SJCRH30 (cell line): ENCODE data around the gene SLFN12L. TPM values are rescaled to one million over a fixed set of nuclear protein-coding genes. Genes with fewer than 3 reads are reported as not detected.

Experiments
- DNase-seq, 2 experiments: peaks; one replicate each; pipeline ENCODE4 v3.0.0-alpha.2; 2015 to 2020
- H3K27ac ChIP-seq: fragments of 250-450 bp; sonication (Bioruptor Pico); 2 replicates; pipeline ENCODE4 v1.5.1; 2020; ENCODE audit warnings: mild to moderate bottlenecking, moderate library complexity
- H3K27me3 ChIP-seq: fragments of 250-450 bp; sonication (Bioruptor Pico); 2 replicates; pipeline ENCODE4 v1.5.1; 2020; ENCODE audit warnings: mild to moderate bottlenecking, moderate library complexity
- H3K36me3 ChIP-seq: fragments of 250-450 bp; sonication (Bioruptor Pico); 2 replicates; pipeline ENCODE4 v1.5.1; 2020; ENCODE audit warnings: mild to moderate bottlenecking, moderate library complexity
- H3K4me1 ChIP-seq: fragments of 250-450 bp; sonication (Bioruptor Pico); 2 replicates; pipeline ENCODE4 v1.5.1; 2020; ENCODE audit warnings: mild to moderate bottlenecking, moderate library complexity
- H3K4me3 ChIP-seq: fragments of 250-450 bp; sonication (Bioruptor Pico); 2 replicates; pipeline ENCODE4 v1.5.1; 2020; ENCODE audit warnings: mild to moderate bottlenecking, moderate library complexity
- H3K9me3 ChIP-seq: fragments of 250-450 bp; sonication (Bioruptor Pico); replicated peaks from 2 replicates; pipeline ENCODE4 v1.5.1; 2020; ENCODE audit warnings: mild to moderate bottlenecking, moderate library complexity
- total RNA-seq: library from RNA; depleted of rRNA; stranded (reverse); fragments of >200 nt; shearing (Covaris generic); gene quantifications from 2 replicates; pipeline ENCODE4 v1.2.3, GENCODE V29; 2014; rRNA removed

Gene SLFN12L
- total RNA-seq, 1 experiment from 2014 or later: not detected

DNA sequence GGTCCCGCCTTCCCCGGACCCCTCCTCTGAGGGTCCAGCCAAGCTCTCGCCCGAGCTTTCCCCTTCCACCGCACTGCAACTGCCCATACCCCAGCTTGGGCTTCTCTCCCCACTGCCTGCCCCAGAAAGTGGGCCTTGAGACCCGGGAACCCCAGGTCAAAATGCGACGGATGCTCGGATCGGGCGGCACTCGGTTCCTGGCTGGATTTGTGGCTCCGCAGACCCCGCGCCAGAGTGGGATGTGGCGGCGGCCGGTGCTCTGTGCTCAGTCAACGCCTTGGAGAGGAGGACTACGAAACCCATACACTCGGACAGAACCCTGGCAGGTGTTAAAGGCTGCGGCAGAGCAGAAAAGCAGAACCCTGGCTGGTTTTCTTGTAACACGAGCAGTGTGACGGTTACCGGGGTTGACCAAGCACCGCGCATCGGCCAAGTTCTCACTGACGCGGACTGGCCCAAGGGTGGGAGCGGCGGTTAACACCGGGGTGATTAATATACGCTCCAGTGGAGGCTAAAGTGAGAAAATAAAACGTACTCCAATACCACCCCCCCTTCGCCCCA, 88.0 kb downstream of the SLFN12L start:
- Histone ChIP-seq H3K36me3 (no peaks in the 10 kb centered on the region), H3K9me3 (no peaks in the 10 kb centered on the region), H3K27me3 (no peaks in the 10 kb centered on the region), H3K27ac (no peak overlapping the region), H3K4me1 (peaks cover 9% of the 10 kb centered on the region), H3K4me3 (no peak overlapping the region)
- DNase-seq: no peak

DNA sequence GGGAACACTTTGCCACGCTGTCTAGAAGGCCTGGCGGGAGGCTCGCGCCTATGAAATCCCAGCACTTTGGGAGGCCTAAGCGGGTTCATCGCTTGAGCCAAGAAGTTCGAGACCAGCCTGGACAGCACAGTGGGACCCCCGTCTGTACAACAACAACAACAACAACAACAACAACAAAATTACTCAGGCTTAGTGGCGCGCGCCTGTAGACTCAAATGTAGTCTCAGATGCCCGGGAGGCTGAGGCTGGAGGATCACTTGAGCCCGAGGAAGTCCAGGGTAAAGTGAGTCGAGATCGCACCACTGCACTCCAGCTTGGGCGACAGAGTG, 88.6 kb downstream of the SLFN12L start:
- no peak overlapping the region for H3K4me3 ChIP-seq
- no peaks in the 10 kb centered on the region for H3K36me3 ChIP-seq
- H3K27me3 ChIP-seq: no peaks in the 10 kb centered on the region
- no peaks in the 10 kb centered on the region for H3K9me3 ChIP-seq
- no peak overlapping the region for H3K27ac ChIP-seq
- H3K4me1 ChIP-seq: peaks cover 9% of the 10 kb centered on the region
- no peak for DNase-seq

DNA sequence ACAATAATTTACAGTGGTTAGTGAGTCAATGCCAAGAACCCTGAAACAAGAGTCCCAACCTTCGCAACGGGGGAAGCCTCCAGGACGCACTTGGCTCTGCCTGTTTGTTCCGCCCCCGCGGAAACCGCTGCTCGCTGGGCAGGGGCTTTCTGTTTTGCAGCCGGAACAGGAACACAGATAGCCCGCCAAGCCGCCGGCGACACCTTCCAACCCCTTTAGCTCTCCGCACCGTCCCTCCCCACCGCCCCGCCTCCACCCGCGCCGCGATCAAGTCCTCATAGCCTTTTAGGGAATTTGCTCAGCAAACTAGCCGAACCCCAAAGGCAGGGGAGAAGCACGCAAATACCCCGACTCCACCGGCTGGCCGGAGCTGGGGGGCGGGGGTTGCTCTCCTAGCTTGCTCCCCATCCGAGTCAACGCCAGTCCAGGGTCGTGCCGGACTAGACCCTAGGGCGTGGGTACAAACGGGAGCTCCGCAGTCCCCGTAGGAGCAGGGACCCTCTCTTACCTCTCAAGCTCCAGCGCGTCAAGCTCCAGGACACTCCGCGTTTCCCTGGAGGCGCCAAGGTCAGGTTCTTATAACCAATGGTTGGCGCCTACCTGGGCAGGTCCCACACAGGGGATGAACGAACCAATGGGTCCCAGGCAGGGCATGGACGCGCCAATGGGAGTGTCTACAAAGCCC, 89.1 kb downstream of the SLFN12L start, which contains the start of gene SLFN13:
SLFN13 (minus strand) TSS at position 553 of the 685 bp plus-strand sequence. CDS start 3,086 bp downstream, outside the sequence.
- no peaks in the 10 kb centered on the region for H3K36me3 ChIP-seq
- no peaks in the 10 kb centered on the region for H3K9me3 ChIP-seq
- H3K27me3 ChIP-seq: no peaks in the 10 kb centered on the region
- H3K4me3 ChIP-seq: no peak within 1 kb of the TSS
- DNase-seq: no peak
- H3K4me1 ChIP-seq: peaks cover 9% of the 10 kb centered on the region
- no peak within 1 kb of the TSS for H3K27ac ChIP-seq

DNA sequence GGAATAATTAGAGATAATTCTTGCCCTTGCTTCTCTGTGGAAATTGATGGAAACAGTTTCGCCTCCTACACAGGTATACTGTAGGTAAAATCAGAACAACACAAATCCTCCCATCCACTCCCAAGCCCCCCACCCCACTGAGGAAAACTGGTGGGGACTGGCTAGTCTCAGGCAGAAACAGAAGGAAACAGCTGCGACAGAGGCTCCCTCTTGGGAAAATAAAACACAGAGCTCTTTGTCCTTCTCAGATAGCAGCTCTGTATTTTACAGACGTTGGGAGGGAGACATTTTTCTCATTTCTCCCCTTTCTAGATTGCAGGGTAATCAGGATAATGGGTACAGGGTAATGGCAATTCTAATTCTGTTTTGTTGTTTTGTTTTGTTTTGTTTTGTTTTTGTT, 90.0 kb downstream of the SLFN12L start:
- peak overlapping the region; percentile 4; the same call in 1 of the 2 replicates for H3K27ac ChIP-seq

DNA sequence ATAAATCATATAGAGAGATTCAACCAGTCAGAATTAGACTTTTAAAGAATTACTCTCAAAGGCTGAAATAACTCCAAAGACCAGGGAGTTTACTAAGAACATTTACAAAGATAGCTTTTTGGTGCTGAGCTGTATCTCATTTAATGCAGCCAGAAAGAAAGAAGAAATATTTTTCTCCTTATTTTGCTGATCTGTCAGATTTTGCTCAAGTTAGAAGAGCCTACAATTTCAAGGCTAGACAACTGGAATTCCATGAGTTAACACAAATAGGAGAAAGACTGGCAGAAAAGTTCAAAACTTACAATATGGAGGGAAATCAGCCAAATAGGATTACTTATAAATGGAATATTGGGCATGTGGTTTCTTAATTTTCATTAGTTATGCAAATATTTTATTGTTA, 99.0 kb downstream of the SLFN12L start:
- H3K4me1 ChIP-seq: peaks cover 10% of the 10 kb centered on the region
- no peak overlapping the region for H3K4me3 ChIP-seq
- DNase-seq: no peak
- no peak overlapping the region for H3K27ac ChIP-seq
- H3K36me3 ChIP-seq: no peaks in the 10 kb centered on the region
- H3K9me3 ChIP-seq: no peaks in the 10 kb centered on the region; the same call in 1 of the 2 replicates
- H3K27me3 ChIP-seq: peaks cover 9% of the 10 kb centered on the region; the same call in 1 of the 2 replicates

More for the DNA sequence above, 90.0 kb downstream of the SLFN12L start:
- peak; percentile 41 to 74 for DNase-seq
- H3K4me1 ChIP-seq: peaks cover 9% of the 10 kb centered on the region
- no peaks in the 10 kb centered on the region for H3K36me3 ChIP-seq
- no peak overlapping the region for H3K4me3 ChIP-seq
- no peaks in the 10 kb centered on the region; the same call in 1 of the 2 replicates for H3K9me3 ChIP-seq
- peaks cover 3% of the 10 kb centered on the region; the same call in 1 of the 2 replicates for H3K27me3 ChIP-seq

DNA sequence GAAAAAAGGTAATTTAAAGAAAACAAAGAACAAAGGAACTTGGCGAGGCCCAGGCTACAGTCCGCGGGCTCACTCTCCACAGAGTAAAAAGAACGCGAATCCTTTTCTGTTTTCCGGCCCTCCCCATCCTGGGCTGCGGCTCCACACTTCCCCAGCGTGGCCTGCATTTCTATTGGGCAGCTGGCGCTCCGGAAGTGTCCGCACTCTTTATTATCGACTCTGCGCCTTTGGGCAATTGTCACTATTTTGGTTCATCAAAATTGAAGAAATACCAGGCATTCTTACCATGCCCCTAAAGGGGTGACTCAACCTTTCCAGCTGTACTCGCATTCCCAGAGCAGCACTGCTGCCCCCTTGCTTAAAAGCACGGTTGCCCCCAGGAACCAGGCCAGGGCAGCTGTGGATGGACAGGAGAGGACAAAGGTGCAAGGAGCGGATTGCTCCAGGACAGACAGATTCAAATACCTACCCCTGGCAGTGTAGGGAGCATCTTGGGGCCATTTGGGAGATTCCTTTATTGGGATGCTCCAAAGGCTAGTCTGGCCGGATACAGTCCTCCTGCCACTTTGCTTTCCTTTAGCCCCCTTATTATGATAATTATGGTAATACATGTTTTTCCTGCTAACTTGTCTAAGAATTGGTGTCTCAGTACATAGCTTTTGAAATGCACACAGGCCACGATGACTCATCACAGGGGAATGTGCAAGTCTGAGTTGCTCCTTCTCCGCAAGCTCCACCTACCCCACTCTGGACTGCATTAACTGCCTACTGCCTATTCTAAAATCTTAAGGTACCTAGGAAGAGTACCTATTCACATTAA, 104.2 kb downstream of the SLFN12L start:
- Histone ChIP-seq H3K27ac (peak overlapping the region; percentile 87), H3K4me3 (peak overlapping the region; percentile 67), H3K36me3 (no peaks in the 10 kb centered on the region), H3K4me1 (peaks cover 10% of the 10 kb centered on the region), H3K27me3 (no peaks in the 10 kb centered on the region), H3K9me3 (no peaks in the 10 kb centered on the region)
- peak; percentile 92 to 94 for DNase-seq

DNA sequence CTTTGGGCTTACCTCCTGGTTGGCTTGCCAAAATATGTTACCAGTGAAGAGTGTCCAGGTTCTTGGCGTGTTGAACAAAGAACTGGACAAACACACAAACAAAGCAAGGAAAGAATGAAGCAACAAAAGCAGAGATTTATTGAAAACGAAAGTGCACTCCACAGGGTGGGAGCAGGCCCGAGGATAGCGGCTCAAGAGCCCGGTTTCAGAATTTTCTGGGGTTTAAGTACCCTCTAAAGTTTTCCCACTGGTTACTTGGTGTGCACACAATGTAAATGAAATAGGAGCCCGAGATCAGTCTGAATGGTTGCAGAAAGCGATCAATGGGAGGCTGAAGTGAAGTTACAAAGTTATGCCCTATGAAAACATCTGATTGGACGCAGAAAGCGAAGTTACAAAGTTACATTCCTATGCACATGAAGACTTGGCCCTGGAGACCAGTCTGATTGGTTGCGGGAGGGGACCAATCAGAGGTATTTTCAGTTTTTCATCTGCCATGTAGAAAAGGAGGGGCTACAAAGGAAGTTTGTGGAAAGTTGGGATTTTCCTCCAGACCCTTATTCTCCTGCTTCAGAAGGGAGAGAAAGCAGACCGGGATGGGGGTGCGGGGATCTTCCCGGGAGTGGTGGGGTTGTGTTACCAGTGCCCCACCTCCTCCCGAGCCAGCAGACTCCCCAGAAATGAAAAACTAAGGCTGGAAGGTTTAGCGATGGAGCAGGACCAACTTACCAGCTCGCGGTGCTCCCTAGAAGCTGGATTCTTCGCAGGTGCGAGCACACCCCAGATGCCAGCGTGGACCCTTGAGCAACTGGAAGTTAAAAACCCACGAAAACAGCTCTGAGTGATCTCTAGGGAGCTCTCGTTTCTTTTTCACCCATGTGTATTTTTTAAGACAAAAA, 105.1 kb downstream of the SLFN12L start, which contains the start of gene SLFN12:
SLFN12 (minus strand) TSS at position 325 of the 899 bp plus-strand sequence. CDS start 9,472 bp downstream, outside the sequence.
- Histone ChIP-seq H3K4me3 (peak within 1 kb of the TSS; percentile 67), H3K36me3 (0 out of 2 replicates have a peak, but pooled peaks cover 5% of the 10 kb centered on the region), H3K27me3 (no peaks in the 10 kb centered on the region), H3K27ac (peak within 1 kb of the TSS; percentile 87), H3K4me1 (peaks cover 10% of the 10 kb centered on the region), H3K9me3 (no peaks in the 10 kb centered on the region)
- peak; percentile 85 to 94 for DNase-seq

DNA sequence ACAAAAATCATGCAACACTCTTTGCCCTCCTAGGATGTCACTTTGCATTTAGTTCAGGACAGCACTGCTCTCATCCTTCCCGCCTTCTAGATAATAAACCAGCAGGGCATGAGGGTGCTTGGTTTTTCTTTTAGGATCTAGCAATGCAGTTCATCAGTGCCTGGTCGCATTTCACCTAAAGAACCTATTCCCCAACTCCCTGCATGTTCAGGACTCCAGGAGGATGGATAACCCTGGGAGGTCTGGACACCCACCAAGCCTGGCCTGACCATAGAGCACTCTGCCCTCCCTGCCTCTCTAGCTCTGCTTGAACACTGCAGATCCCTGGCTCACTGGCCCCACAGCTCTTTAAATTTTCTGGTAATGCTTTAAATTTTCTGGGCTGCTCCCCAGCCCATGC, 107.8 kb downstream of the SLFN12L start:
- no peak for DNase-seq
- Histone ChIP-seq H3K36me3 (0 out of 2 replicates have a peak, but pooled peaks cover 13% of the 10 kb centered on the region), H3K27ac (no peak overlapping the region), H3K4me3 (no peak overlapping the region), H3K4me1 (peaks cover 7% of the 10 kb centered on the region), H3K9me3 (no peaks in the 10 kb centered on the region), H3K27me3 (no peaks in the 10 kb centered on the region)

DNA sequence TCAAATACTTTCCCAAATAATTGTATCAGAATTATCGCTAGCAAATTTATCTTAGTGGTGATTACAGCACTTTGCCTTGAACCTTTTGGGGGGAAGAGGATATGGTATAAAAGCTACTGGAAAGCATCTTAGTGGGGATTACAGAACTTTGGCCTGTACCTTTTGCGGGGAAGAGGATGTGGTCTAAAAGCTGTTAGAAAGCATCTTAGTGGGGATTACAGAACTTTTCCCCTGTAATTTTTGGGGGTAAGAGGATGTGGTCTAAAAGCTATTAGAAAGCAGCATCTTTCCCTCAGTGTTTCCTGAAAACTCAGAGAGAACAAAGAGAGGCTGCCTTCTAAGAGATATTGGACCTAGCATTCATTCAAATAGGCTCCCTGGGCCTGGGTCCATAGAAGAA, 109.2 kb downstream of the SLFN12L start:
- H3K27ac ChIP-seq: no peak overlapping the region
- no peaks in the 10 kb centered on the region for H3K9me3 ChIP-seq
- H3K4me1 ChIP-seq: no peaks in the 10 kb centered on the region
- H3K36me3 ChIP-seq: 0 out of 2 replicates have a peak, but pooled peaks cover 13% of the 10 kb centered on the region
- H3K27me3 ChIP-seq: no peaks in the 10 kb centered on the region
- no peak for DNase-seq
- H3K4me3 ChIP-seq: no peak overlapping the region

DNA sequence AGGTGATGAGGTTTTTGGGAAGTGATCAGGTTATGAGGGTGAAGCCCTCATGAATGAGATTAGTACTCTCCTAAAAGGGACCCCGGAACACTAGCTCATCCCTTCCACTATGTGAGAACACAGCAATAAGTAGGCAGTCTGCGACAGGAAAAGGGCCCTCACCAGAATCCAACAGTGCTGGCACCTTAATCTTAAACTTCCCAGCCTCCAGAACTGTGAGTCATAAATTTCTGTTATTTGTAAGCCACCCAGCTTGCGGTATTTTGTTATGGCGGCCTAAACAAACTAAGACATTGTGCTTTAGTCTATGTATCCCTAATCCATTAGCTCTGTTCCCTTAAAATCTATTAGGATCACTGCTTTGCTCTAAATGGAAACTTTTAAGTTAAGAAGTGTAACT, 113.7 kb downstream of the SLFN12L start:
- peaks cover 34% of the 10 kb centered on the region for H3K36me3 ChIP-seq
- H3K4me1 ChIP-seq: no peaks in the 10 kb centered on the region
- no peaks in the 10 kb centered on the region for H3K9me3 ChIP-seq
- no peak overlapping the region for H3K4me3 ChIP-seq
- DNase-seq: no peak
- H3K27me3 ChIP-seq: no peaks in the 10 kb centered on the region
- no peak overlapping the region for H3K27ac ChIP-seq

Other genes starting within 250 kb of the SLFN12L start
- 16.5 and 18.6 TPM in 2 replicates for gene SLFN11, start 164.1 kb downstream of the SLFN12L start, total RNA-seq
- 16.3 and 19.0 TPM in 2 replicates for gene SLFN12, start 105.2 kb downstream of the SLFN12L start, total RNA-seq
- gene SLFN13, start 88.9 kb downstream of the SLFN12L start, total RNA-seq: 0.28 and 0.69 TPM in 2 replicates
- not detected in 2 replicates for gene SLFN14, start 23.1 kb upstream of the SLFN12L start, total RNA-seq
- gene PEX12, start 40.9 kb upstream of the SLFN12L start, total RNA-seq: 8.4 and 9.4 TPM in 2 replicates
- gene AP2B1, start 49.6 kb upstream of the SLFN12L start, total RNA-seq: 113 and 123 TPM in 2 replicates
- gene RASL10B, start 194.0 kb upstream of the SLFN12L start, total RNA-seq: 28.3 and 29.2 TPM in 2 replicates
- gene GAS2L2, start 215.6 kb upstream of the SLFN12L start, total RNA-seq: not detected in 2 replicates
- gene C17orf50, start 223.2 kb upstream of the SLFN12L start, total RNA-seq: not detected in 2 replicates